NCI-H510A treated with DMSO at 0.1 percent for 48 hours (cell line): Measurements from ENCODE around the gene CELSR2.

Experiments
- DNase-seq: peaks from one replicate; lab custom pipeline; 2025; lab: John Stamatoyannopoulos, UW

The CELSR2 gene

DNA sequence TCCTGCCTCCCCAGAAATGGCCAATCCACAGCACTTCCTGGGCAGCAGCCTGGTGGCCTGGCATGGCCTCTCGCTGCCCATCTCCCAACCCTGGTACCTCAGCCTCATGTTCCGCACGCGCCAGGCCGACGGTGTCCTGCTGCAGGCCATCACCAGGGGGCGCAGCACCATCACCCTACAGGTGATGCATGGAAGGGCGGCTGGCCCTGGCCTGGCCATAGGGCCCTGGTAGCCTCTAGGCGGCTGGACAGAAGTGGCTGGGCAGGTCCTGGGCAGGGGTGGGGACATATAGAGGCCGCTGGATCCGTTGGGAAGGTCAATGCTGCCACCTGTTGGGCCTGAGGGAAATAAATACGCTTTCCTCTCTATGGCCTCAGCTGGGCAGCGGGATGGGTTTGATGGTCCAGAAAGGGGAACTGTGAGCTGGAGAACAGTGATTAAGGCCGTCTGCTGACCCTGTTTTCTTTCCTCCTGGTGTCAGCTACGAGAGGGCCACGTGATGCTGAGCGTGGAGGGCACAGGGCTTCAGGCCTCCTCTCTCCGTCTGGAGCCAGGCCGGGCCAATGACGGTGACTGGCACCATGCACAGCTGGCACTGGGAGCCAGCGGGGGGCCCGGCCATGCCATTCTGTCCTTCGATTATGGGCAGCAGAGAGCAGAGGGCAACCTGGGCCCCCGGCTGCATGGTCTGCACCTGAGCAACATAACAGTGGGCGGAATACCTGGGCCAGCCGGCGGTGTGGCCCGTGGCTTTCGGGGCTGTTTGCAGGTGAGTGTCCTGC, 14.4 kb downstream of the CELSR2 start:
- peak; percentile 36 for DNase-seq

DNA sequence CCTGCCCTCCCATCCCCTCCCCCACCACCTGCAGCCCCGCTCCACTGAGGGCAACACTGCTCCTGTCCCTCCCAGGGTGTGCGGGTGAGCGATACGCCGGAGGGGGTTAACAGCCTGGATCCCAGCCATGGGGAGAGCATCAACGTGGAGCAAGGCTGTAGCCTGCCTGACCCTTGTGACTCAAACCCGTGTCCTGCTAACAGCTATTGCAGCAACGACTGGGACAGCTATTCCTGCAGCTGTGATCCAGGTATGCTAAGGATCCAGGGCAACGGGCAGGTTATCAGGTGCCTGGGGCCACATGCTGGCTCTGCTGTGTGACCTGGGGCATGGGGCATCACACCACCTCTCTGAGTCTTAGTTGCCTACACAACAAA, 15.0 kb downstream of the CELSR2 start:
- DNase-seq, result no peak

DNA sequence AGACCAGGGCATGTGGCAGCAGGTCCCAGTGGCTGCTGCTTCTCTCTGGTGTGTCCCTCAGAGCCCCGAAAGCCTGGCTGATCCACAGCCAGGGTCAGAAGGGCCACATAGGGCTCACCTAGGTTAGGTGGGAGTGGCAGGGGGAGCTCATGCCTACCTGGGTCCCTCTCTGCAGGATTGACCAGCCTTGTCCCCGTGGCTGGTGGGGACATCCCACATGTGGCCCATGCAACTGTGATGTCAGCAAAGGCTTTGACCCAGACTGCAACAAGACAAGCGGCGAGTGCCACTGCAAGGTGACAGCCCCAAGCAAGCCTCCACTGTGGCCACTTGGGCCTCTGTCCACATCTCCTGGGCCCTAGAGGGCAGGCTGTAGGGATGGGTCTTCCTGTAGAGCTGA, 15.7 kb downstream of the CELSR2 start:
- no peak for DNase-seq

DNA sequence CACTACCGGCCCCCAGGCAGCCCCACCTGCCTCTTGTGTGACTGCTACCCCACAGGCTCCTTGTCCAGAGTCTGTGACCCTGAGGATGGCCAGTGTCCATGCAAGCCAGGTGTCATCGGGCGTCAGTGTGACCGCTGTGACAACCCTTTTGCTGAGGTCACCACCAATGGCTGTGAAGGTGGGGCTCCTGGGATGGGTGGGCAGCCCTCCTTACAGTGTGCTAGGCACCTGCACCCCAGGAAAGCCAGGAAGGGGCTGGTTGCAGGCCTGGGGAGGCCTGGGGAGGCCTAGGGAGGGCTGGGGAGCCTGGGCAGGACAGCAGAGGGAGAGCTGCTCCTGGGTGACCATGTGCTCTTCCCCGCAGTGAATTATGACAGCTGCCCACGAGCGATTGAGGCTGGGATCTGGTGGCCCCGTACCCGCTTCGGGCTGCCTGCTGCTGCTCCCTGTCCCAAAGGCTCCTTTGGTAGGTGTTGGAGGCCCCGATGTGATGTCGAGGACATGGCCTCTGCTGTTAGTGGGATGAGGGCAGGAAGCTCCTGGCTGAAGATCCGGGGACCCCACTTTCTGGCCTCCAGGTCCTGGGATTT, 16.5 kb downstream of the CELSR2 start:
- no peak for DNase-seq

DNA sequence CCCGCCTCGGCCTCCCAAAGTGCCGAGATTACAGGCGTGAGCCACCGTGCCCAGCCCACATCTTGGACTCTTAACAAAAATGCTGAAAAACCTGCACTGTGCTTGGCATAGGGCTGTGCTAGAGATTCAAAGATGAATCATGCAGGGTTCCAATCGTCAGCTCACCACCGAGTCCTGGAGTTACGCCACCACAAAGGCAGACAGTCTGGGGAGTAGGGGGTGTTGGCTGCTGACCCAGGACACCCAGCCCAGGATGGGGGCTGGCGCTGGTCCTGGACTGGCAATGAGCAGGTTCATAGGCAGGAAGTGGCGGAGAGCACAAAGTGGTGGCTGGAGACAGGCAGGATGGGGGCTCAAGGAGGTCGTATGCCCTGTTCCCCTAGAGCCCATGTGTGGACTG, 17.6 kb downstream of the CELSR2 start:
- DNase-seq, result no peak

DNA sequence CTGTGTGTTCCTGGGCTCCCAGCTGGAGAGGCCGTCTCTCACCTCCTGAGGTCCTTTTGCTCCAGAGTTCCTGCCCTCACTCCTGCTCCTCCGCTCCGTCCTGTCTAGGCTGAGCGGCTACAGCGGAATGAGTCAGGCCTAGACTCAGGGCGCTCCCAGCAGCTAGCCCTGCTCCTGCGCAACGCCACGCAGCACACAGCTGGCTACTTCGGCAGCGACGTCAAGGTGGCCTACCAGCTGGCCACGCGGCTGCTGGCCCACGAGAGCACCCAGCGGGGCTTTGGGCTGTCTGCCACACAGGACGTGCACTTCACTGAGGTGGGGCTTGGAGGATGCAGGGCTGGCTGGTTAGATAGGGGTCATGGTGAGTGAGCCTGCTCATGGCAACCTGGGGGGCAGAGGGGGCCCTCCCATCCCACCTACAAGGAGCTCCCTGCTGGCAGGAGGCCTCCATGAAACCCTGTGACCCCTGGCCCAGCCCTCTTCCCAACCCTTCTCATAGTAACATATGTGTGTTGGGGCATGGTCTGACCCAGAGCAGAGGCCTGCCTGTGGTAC, 18.5 kb downstream of the CELSR2 start:
- DNase-seq, result no peak

DNA sequence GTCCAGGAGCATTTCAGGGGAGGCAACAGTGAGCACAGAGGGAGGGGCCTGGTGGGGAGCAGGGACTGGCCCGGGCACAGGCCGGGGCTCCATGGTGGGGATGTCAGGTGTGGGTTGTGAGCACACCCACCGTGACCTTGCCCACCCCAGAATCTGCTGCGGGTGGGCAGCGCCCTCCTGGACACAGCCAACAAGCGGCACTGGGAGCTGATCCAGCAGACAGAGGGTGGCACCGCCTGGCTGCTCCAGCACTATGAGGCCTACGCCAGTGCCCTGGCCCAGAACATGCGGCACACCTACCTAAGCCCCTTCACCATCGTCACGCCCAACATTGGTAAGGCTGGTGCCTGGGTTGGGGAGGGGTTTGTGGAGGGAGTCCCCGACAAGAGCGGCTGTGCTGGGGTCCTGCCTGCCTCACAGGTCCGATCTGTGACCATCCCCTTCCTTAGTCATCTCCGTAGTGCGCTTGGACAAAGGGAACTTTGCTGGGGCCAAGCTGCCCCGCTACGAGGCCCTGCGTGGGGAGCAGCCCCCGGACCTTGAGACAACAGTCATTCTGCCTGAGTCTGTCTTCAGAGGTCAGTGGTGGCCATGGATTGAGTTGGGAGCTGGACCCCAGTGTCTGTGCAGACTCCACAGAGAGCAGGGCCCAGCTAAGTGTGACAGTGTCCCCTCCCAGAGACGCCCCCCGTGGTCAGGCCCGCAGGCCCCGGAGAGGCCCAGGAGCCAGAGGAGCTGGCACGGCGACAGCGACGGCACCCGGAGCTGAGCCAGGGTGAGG, 19.3 kb downstream of the CELSR2 start:
- DNase-seq, result no peak

DNA sequence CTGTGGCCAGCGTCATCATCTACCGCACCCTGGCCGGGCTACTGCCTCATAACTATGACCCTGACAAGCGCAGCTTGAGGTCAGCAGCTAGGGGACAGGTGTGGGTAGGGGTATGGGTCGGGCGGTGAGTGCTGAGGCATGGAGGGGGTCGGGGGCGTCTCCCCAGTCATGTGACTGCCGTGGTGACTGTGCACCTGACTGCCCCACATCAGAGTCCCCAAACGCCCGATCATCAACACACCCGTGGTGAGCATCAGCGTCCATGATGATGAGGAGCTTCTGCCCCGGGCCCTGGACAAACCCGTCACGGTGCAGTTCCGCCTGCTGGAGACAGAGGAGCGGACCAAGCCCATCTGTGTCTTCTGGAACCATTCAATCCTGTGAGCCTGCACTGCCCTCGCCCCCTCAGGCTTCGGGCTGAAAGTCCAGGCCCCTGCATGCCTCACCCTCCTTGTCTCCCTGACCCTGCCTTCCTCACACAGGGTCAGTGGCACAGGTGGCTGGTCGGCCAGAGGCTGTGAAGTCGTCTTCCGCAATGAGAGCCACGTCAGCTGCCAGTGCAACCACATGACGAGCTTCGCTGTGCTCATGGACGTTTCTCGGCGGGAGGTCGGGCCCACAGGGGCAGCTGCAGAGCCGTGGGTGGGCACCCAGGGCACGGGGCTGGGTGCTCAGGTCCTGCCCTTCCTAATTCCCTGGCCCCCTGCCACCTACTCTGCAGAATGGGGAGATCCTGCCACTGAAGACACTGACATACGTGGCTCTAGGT, 20.1 kb downstream of the CELSR2 start:
- DNase-seq, result no peak

DNA sequence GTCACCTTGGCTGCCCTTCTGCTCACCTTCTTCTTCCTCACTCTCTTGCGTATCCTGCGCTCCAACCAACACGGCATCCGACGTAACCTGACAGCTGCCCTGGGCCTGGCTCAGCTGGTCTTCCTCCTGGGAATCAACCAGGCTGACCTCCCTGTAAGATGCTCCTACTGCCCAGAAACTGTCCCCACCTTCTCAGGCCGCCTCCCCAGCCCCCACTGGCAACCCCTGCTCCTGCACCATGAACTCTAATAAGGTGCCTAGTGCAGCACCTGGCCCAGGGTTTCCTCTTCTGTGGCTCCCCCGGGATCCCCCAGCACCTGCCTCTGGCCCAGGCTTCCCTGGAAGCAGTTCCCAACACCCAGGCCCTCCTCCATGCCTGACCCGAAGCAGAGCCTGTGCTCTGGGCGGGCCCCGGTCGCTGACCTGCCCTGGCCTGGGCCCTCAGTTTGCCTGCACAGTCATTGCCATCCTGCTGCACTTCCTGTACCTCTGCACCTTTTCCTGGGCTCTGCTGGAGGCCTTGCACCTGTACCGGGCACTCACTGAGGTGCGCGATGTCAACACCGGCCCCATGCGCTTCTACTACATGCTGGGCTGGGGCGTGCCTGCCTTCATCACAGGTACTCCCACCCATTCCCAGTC, 20.8 kb downstream of the CELSR2 start:
- DNase-seq, result no peak

DNA sequence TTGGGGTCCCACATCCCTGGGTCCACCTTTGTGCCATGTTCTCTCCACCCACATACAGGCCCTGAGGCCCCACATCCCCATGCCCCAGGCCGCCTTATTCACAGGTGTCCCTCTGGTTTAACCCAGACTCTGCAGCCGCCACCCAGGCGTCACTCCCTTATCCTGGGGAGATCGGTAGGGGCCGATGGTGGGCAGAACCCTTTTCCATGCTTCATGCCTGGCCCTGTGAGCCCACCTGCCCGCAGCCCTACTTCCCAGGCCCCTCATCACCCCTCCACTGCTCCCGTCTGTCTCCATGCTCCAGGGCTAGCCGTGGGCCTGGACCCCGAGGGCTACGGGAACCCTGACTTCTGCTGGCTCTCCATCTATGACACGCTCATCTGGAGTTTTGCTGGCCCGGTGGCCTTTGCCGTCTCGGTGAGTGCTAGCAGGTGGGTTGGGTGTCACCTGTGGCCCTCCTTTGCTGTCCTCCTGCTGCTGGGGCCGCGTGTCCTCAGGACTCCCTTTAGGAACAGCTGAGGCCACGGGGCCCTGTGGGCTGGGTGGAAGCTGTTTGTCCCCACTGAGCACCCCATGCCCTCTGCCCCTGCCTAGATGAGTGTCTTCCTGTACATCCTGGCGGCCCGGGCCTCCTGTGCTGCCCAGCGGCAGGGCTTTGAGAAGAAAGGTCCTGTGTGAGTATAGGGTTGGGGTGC, 21.4 kb downstream of the CELSR2 start:
- no peak for DNase-seq

DNA sequence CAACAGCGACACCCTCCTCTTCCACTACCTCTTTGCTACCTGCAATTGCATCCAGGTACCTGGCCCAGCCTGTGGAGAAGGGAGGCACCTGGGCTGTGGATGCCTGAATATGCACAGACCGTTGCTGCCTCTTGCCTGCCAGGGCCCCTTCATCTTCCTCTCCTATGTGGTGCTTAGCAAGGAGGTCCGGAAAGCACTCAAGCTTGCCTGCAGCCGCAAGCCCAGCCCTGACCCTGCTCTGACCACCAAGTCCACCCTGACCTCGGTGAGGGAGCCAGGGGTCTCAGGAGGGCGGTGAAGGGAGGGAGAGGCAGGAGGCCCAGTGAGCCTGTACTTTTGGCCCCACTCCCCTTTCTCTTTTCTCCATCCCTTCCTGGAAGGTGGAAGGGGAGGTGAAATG, 22.1 kb downstream of the CELSR2 start:
- DNase-seq, result no peak

DNA sequence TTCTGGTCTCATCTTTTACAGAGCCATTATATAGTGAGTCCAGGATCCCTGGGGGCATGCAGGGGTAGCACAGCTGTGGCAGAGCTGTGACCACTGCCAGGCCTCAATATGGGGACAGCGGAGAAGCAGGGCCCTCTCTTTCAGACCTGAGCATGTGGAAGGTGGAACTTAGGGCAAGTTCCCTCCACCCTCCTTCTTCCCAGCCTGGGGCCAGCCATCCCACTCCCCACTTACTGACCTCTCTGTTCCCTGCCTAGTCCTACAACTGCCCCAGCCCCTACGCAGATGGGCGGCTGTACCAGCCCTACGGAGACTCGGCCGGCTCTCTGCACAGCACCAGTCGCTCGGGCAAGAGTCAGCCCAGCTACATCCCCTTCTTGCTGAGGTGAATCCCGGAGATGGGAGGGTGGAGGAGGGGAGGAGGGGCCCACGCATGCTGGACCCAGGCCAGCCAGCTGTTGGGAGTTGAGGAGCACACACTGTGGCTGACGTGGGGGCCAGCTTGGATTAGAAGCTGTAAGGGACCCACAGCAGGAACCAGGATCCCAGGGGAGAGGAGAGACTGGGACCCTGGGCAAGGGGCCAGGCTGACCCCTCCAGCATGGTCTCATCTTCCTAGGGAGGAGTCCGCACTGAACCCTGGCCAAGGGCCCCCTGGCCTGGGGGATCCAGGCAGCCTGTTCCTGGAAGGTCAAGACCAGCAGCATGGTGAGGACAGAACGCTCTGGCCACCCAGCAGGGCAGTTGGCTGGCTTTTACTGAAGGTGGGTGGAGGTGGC, 22.9 kb downstream of the CELSR2 start:
- no peak for DNase-seq

DNA sequence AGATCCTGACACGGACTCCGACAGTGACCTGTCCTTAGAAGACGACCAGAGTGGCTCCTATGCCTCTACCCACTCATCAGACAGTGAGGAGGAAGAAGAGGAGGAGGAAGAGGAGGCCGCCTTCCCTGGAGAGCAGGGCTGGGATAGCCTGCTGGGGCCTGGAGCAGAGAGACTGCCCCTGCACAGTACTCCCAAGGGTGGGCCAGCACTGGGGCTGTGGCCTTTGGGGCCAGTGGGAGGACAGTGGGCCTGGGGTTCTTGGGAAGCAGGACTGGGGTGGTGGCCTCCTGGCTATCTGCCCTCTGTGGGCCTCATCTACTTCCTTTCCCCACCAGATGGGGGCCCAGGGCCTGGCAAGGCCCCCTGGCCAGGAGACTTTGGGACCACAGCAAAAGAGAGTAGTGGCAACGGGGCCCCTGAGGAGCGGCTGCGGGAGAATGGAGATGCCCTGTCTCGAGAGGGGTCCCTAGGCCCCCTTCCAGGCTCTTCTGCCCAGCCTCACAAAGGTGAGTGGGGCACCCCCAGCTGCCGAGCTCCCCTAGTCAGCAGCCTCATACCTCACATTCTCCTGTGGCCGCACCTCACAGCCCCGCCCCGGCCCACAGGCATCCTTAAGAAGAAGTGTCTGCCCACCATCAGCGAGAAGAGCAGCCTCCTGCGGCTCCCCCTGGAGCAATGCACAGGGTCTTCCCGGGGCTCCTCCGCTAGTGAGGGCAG, 23.6 kb downstream of the CELSR2 start:
- no peak for DNase-seq

DNA sequence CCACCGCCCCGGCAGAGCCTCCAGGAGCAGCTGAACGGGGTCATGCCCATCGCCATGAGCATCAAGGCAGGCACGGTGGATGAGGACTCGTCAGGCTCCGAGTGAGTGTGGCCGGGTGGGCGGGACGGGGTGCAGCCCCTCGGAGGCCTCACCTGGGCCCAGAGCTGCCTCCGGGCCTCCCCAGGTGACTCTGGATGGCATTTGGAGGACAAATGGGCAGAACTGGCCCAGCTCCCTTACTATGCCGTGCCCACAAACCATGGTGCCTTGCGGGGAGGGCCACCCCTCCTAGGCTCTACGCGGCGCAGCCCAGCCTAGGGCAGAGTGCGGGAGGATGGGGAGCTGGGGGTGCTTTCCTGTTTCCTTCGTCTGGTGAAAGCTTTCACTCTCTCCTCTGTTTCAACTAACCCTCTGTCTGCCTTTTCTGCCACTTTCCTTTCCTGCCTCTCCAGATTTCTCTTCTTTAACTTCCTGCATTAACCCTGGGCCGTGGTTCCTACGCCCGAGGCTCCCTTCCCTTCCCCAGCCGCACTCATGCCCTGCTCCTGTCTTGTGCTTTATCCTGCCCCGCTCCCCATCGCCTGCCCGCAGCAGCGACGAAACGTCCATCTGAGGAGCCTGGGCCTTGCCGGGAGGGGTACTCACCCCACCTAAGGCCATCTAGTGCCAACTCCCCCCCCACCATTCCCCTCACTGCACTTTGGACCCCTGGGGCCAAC, 24.4 kb downstream of the CELSR2 start:
- no peak for DNase-seq

DNA sequence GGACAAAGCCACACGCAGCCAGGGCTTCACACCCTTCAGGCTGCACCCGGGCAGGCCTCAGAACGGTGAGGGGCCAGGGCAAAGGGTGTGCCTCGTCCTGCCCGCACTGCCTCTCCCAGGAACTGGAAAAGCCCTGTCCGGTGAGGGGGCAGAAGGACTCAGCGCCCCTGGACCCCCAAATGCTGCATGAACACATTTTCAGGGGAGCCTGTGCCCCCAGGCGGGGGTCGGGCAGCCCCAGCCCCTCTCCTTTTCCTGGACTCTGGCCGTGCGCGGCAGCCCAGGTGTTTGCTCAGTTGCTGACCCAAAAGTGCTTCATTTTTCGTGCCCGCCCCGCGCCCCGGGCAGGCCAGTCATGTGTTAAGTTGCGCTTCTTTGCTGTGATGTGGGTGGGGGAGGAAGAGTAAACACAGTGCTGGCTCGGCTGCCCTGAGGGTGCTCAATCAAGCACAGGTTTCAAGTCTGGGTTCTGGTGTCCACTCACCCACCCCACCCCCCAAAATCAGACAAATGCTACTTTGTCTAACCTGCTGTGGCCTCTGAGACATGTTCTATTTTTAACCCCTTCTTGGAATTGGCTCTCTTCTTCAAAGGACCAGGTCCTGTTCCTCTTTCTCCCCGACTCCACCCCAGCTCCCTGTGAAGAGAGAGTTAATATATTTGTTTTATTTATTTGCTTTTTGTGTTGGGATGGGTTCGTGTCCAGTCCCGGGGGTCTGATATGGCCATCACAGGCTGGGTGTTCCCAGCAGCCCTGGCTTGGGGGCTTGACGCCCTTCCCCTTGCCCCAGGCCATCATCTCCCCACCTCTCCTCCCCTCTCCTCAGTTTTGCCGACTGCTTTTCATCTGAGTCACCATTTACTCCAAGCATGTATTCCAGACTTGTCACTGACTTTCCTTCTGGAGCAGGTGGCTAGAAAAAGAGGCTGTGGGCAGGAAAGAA, 25.5 kb downstream of the CELSR2 start:
- peak; percentile 25 for DNase-seq

DNA sequence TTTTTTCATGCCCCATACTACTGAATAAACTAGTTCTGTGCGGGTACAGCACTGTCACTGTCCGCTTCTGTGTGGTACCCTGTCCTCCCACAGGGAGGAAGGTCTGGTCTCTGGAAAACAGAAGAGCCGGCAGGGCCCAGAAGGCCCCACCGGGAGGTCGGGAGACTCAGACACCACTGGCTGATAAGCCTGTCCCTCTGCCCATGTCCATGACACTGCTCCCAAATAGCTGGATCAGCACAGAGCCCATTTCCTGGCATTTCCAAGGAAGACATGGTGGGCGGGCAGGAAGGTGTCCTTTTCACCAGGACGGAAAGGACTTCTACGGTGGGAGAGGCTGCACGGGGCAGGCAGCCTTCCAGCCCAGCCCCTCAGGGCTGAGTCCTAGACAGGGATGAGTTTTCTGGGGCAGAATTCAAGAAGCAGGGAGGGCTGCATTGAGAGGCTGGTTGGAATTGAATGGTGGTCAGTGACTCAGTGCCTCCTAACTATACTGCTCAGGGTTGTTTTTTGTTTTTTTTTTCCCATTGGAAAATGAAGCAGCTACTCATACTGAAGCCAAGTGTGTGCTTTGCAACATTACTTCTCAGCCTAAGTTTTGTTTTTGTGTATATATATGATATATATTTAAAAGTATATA, 26.5 kb downstream of the CELSR2 start:
- no peak for DNase-seq
